NOMO-1 (cell line): ENCODE measurements around the gene RAB40C.
A peak's percentile ranks its signal among the peaks of the same experiment; 100 is the strongest.

Source experiments
- DNase-seq, 2 experiments: peaks; one replicate each; lab custom pipeline; 2025; ENCODE audit not compliant: unreplicated experiment in 2 of 2; lab: John Stamatoyannopoulos, UW

Gene RAB40C

GRCh38 chr16:630249-630814 is 40.5 kb downstream of the RAB40C start:
- DNase-seq, result no peak

- no peak for DNase-seq
These were observed 41.0 kb downstream of the RAB40C start, which contains the start of gene WFIKKN1 for GRCh38 chr16:630815-631405. WFIKKN1 (plus strand) TSS chr16:630985; CDS start chr16:631254, 269 bp downstream.

DNA sequence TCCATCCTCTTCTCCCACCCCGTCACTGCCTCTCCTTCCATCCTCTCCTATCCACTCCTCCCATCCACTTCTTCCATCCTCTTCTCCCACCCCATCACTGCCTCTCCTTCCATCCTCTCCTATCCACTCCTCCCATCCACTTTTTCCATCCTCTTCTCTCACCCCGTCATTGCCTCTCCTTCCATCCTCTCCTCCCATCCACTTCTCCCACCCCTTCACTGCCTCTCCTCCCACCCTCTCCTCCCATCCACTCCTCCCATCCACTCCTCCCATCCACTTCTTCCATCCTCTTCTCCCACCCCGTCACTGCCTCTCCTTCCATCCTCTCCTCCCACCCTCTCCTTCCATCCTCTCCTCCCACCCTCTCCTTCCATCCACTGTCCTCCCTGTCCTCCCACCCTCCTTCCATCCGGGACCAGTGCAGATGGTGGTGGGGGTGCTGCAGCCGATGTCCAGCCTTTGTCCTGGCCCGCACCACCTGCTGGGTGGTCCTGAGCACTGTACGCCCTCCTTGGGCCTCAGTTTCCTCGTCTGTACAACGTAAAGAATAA is 42.0 kb downstream of the RAB40C start:
- DNase-seq, result no peak

- DNase-seq, result no peak
These were observed 42.8 kb downstream of the RAB40C start for GRCh38 chr16:632486-633335.

DNA sequence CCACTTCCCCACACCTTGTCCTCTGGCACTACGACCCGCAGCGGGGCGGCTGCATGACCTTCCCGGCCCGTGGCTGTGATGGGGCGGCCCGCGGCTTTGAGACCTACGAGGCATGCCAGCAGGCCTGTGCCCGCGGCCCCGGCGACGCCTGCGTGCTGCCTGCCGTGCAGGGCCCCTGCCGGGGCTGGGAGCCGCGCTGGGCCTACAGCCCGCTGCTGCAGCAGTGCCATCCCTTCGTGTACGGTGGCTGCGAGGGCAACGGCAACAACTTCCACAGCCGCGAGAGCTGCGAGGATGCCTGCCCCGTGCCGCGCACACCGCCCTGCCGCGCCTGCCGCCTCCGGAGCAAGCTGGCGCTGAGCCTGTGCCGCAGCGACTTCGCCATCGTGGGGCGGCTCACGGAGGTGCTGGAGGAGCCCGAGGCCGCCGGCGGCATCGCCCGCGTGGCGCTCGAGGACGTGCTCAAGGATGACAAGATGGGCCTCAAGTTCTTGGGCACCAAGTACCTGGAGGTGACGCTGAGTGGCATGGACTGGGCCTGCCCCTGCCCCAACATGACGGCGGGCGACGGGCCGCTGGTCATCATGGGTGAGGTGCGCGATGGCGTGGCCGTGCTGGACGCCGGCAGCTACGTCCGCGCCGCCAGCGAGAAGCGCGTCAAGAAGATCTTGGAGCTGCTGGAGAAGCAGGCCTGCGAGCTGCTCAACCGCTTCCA is 43.6 kb downstream of the RAB40C start:
- DNase-seq, result no peak

DNA sequence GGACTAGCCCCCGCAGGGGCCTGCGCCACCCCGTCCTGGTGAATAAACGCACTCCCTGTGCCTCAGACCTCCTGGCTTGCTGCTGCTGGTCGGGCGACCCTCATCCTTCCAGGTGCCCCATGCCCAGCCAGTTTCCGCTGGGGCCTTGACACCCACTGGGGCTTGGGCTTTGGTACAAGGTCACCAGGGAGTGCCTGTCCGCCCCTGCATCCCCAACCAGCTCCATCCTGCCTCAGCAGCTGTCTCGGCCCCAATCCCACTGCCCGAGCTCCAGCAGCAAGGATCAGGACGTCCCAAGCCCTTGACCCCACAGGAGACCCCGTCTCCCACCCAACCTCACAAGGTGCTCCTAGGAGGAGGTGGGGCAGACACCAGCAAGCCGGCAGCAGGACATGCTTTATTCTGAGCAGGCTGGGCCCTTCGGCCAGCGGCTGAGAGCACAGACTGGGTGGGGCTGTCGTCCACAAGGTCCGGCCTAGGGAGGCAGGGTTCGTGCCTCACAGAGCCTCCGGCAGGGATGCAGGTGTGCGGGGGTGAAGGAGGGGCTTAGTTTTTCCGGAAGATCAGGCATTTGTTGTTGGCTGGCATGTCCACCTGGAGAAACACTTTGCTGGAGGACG is 44.3 kb downstream of the RAB40C start:
- no peak for DNase-seq

- DNase-seq, result no peak
These were observed 45.1 kb downstream of the RAB40C start for GRCh38 chr16:634996-635395.

- DNase-seq, result no peak
These were observed 45.8 kb downstream of the RAB40C start for GRCh38 chr16:635573-636205.

GRCh38 chr16:636206-637080 is 46.6 kb downstream of the RAB40C start, which contains the start of gene METTL26:
METTL26 (minus strand) TSS chr16:636305; CDS start chr16:636290, 15 bp downstream.
- peak; percentile 90 to 92 for DNase-seq

GRCh38 chr16:637081-638018 is 47.5 kb downstream of the RAB40C start:
- peak in 1 of 2 experiments; percentile 16 for DNase-seq

GRCh38 chr16:638034-638543 is 48.2 kb downstream of the RAB40C start:
- DNase-seq, result no peak

DNA sequence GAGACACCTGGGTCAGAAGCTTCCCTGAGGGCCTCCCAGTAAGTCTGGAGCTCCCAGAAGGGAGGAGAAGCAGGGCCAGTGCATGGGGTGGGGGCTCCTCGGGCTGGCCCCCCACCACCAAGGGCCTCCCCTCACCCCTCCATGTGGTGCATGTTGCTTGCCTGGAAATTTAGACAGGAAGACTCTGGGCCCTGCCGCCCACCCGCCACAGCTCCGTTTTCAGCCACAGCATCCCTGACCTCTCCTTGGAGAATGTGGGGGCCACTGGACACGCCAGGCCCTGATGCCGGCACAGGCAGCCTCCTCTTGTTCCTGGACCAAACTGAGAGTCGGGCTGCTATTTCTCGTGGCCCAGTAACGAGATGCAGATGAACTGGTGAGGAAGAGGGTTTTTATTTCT is 49.0 kb downstream of the RAB40C start:
- no peak for DNase-seq

DNA sequence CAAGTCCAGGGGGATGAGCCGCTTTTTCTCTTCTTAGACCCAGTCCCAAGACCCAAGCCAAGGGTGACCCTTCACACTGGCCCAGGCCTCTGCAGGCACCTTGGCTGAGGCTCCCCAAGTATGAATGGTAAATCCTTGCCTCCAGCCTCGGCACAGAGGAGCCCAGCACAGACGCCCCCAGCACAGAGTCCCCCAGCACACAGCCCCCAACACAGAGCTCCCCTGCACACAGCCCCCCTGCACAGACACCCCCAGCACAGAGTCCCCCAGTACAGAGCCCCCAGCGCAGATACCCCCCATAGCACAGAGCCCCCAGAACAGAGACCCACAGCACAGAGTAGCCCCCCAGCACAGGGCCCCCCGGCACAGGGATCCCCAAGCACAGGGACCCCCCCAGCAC is 50.7 kb downstream of the RAB40C start:
- DNase-seq, result no peak

GRCh38 chr16:641326-642188 is 51.7 kb downstream of the RAB40C start, which contains the start of gene MCRIP2:
MCRIP2 (plus strand) TSS chr16:641828; CDS start chr16:641992, 164 bp downstream.
- DNase-seq, result peak; percentile 65 to 91

DNA sequence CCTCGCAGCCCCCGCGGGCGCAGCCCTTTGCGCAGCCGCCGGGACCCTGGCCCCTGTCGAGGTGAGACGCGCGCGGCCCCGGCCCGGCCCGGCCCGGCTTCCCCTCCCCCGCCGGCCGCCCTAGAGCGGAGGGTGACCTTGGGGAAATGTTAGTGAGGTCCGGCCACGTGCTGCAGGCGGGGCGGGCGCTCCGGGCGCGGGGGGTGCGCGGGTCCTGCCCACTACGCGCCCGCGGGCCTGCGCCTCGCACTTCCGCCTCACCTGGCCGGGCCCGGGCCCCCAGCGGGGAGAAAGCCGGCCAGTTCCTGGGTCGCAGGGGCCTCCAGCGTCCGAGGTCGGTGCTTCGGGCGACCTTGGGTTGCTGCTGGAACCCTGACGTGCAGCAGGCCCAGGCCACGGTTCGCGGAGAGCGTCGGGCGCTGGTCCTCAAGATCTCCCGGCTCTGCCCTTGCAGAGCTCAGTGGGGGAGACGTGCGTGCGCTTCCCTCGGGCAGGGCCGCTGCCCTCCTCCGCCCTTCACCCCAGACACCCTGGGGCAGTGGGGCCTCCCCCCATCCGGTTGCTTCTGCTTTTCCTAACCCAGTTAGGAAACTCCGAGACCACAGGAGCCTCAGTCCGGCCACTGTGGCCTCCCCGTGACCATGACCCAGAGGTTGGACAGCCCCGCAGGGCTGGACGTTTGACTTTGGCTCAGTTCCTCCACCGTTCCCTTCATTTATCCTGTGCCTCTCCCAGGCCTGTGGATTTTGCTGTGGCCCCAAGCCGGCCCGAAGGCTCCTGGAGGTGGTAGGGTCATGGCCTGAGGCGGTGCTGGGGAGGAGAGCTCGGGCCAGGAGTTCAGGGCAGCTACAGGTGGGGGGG is 52.6 kb downstream of the RAB40C start:
- DNase-seq, result peak; percentile 31 to 56

GRCh38 chr16:643050-643368 is 53.1 kb downstream of the RAB40C start:
- no peak for DNase-seq
